ENCODE results near the gene PTPN22. TPM values are rescaled to one million over a fixed set of nuclear protein-coding genes. Genes with fewer than 3 reads are reported as not detected.
A peak's percentile ranks its signal among the peaks of the same experiment; 100 is the strongest.

PTPN22 gene
- total and polyA plus RNA-seq, 9 of the 15 experiments (the other 6 are each of a cell fraction or from before 2014, with no cell fraction given): 0.45 to 4.6 (median 1.1) TPM

DNA sequence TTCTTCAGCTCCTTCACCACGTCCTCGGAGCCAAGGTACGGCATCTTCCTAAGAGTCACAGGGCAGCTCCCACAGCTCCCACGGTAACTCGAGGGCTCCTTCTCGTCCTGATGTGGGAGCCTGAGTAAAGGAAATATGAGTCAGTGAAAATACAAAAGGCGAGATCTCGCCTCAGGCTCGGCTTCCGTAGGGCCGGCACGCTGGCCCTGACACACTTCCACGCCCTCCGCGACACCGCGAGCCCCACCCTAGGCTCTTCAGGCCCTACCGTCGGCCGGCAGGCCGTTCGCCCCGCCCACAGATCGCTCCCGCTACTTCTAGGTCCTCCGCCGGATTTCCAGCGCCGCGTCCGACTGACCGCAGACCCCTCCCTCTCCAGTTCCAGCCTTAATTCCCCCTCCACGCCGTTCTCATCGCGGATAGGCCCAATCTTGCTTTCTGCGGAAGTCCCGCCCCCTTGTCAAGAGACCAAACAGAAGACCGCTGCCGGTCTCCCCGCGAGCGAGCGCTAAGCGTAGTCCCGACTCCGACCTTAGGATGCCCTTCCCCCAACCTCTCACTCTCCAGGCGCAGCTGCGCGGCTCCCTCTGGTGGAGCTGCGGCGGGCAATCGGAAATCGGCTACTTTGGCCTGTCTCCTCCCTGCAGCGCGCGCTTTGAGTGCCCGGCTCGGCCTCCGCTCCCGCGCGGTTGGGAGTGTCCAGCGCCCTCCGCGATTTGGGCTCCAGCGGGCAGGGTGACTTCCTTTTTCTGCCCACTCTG, 33.3 kb upstream of the PTPN22 start, which contains the start of the genes AP4B1 and DCLRE1B (continued):
- TF ChIP-seq, protein P1, sequence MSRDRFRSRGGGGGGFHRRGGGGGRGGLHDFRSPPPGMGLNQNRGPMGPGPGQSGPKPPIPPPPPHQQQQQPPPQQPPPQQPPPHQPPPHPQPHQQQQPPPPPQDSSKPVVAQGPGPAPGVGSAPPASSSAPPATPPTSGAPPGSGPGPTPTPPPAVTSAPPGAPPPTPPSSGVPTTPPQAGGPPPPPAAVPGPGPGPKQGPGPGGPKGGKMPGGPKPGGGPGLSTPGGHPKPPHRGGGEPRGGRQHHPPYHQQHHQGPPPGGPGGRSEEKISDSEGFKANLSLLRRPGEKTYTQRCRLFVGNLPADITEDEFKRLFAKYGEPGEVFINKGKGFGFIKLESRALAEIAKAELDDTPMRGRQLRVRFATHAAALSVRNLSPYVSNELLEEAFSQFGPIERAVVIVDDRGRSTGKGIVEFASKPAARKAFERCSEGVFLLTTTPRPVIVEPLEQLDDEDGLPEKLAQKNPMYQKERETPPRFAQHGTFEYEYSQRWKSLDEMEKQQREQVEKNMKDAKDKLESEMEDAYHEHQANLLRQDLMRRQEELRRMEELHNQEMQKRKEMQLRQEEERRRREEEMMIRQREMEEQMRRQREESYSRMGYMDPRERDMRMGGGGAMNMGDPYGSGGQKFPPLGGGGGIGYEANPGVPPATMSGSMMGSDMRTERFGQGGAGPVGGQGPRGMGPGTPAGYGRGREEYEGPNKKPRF (IDR thresholded peaks at IDR 0.05; ENCODE audit: low read depth, low read length): no peak
- no peak for TF ChIP-seq ZC3H4 (CRISPR knock-in tag; IDR thresholded peaks at IDR 0.05; ENCODE audit: borderline replicate concordance)
- TF ChIP-seq ESRRA (IDR thresholded peaks at IDR 0.05; ENCODE audit: borderline replicate concordance, low read depth): peak; percentile 99
- TF ChIP-seq, protein P2, sequence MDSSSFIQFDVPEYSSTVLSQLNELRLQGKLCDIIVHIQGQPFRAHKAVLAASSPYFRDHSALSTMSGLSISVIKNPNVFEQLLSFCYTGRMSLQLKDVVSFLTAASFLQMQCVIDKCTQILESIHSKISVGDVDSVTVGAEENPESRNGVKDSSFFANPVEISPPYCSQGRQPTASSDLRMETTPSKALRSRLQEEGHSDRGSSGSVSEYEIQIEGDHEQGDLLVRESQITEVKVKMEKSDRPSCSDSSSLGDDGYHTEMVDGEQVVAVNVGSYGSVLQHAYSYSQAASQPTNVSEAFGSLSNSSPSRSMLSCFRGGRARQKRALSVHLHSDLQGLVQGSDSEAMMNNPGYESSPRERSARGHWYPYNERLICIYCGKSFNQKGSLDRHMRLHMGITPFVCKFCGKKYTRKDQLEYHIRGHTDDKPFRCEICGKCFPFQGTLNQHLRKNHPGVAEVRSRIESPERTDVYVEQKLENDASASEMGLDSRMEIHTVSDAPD (CRISPR knock-in tag; IDR thresholded peaks at IDR 0.05): no peak
- TF ChIP-seq PHF8 (IDR thresholded peaks at IDR 0.05; ENCODE audit: borderline replicate concordance, low read length): peak; percentile 61; the same call in 1 of the 2 replicates
- peak; percentile 79 for TF ChIP-seq NBN (IDR thresholded peaks at IDR 0.05; ENCODE audit: low read depth)
- peak; percentile 89 for TF ChIP-seq PCBP1 (IDR thresholded peaks at IDR 0.05; ENCODE audit: low read depth, low read length, poor library complexity, severe bottlenecking)
- TF ChIP-seq MEF2A (IDR thresholded peaks at IDR 0.05; ENCODE audit: control insufficient read depth, low read depth, low read length): no peak
- peak; percentile 77 for TF ChIP-seq TAF9B (IDR thresholded peaks at IDR 0.05; ENCODE audit: partially characterized antibody)
- TF ChIP-seq ELF2 (CRISPR knock-in tag; IDR thresholded peaks at IDR 0.05): peak; percentile 67; the same call in 1 of the 2 replicates
- TF ChIP-seq, protein P3, sequence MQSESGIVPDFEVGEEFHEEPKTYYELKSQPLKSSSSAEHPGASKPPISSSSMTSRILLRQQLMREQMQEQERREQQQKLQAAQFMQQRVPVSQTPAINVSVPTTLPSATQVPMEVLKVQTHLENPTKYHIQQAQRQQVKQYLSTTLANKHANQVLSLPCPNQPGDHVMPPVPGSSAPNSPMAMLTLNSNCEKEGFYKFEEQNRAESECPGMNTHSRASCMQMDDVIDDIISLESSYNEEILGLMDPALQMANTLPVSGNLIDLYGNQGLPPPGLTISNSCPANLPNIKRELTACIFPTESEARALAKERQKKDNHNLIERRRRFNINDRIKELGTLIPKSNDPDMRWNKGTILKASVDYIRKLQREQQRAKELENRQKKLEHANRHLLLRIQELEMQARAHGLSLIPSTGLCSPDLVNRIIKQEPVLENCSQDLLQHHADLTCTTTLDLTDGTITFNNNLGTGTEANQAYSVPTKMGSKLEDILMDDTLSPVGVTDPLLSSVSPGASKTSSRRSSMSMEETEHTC (IDR thresholded peaks at IDR 0.05): 0 out of 2 replicates have a peak, but pooled peaks have one; percentile 8
- TF ChIP-seq, protein P4, sequence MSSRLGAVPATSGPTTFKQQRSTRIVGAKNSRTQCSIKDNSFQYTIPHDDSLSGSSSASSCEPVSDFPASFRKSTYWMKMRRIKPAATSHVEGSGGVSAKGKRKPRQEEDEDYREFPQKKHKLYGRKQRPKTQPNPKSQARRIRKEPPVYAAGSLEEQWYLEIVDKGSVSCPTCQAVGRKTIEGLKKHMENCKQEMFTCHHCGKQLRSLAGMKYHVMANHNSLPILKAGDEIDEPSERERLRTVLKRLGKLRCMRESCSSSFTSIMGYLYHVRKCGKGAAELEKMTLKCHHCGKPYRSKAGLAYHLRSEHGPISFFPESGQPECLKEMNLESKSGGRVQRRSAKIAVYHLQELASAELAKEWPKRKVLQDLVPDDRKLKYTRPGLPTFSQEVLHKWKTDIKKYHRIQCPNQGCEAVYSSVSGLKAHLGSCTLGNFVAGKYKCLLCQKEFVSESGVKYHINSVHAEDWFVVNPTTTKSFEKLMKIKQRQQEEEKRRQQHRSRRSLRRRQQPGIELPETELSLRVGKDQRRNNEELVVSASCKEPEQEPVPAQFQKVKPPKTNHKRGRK (tag; IDR thresholded peaks at IDR 0.05): no peak
- TF ChIP-seq ARID3A (IDR thresholded peaks at IDR 0.05; ENCODE audit: borderline replicate concordance, low read depth, low read length): peak; percentile 77; the same call in 1 of the 2 replicates
- peak; percentile 81 for TF ChIP-seq POLR2B (IDR thresholded peaks at IDR 0.05; ENCODE audit: low read depth, partially characterized antibody)
- no peak for TF ChIP-seq ZNF124 (CRISPR knock-in tag; IDR thresholded peaks at IDR 0.05)
- TF ChIP-seq KDM1A (IDR thresholded peaks at IDR 0.05): no peak
- TF ChIP-seq EGR1 (conservative IDR thresholded peaks at IDR 0.05): peak; percentile 31; the same call in 1 of the 2 replicates

Measured in K562 (cell line).